Neural cell (in vitro differentiated cells): ENCODE results near the gene WDR31. TPM values are rescaled to one million over a fixed set of nuclear protein-coding genes. Genes with fewer than 3 reads are reported as not detected.
"Not testable (repeated sequence)": the region's sequence is repeated elsewhere in the genome, so short reads cannot be mapped to it uniquely, and the experiment has no call there.

Experiments used
- H2AFZ ChIP-seq: fragments of 200-600, 300-800 bp; sonication (generic), shearing (Covaris generic); 2 replicates; pipeline ENCODE4 v1.6.0; 2014; ENCODE audit warnings: low read depth, mild to moderate bottlenecking, antibody characterized with exemption, low read length, moderate library complexity
- H3F3A ChIP-seq: fragments of 200-600 bp; shearing (Covaris generic); 2 replicates; pipeline ENCODE4 v1.6.1; 2016; ENCODE audit warnings: mild to moderate bottlenecking, moderate library complexity, mixed read lengths, antibody characterized with exemption, low read length; ENCODE audit not compliant: insufficient read depth, poor library complexity, severe bottlenecking
- H3K27ac ChIP-seq: fragments of 200-600, 300-800 bp; sonication (generic), shearing (Covaris generic); 2 replicates; pipeline ENCODE4 v1.5.1; 2014; ENCODE audit warnings: mild to moderate bottlenecking, low read length, moderate library complexity
- H3K27me3 ChIP-seq: fragments of 300-800, 200-600 bp; sonication (generic), shearing (Covaris generic); 2 replicates; pipeline ENCODE4 v1.6.0; 2014; ENCODE audit warnings: mild to moderate bottlenecking, low read depth, low read length, moderate library complexity; ENCODE audit not compliant: insufficient read depth
- H3K36me3 ChIP-seq: fragments of 300-800, 200-600 bp; sonication (generic), shearing (Covaris generic); 2 replicates; pipeline ENCODE4 v1.5.1; 2014; ENCODE audit warnings: mild to moderate bottlenecking, antibody characterized with exemption, low read length, moderate library complexity; ENCODE audit not compliant: insufficient read depth
- H3K4me2 ChIP-seq: fragments of 300-800, 200-600 bp; sonication (generic), shearing (Covaris generic); 2 replicates; pipeline ENCODE4 v1.6.0; 2014; ENCODE audit warnings: mild to moderate bottlenecking, low read length
- H3K4me3 ChIP-seq: fragments of 300-800, 200-600 bp; sonication (generic), shearing (Covaris generic); 2 replicates; pipeline ENCODE4 v1.5.1; 2014; ENCODE audit warnings: mild to moderate bottlenecking, low read length, moderate library complexity
- H3K79me2 ChIP-seq: fragments of 200-600 bp; shearing (Covaris generic); replicated peaks from 2 replicates; pipeline ENCODE4 v1.6.0; 2014; ENCODE audit warnings: mild to moderate bottlenecking, low read length, moderate library complexity; ENCODE audit not compliant: insufficient read depth
- H3K9ac ChIP-seq: fragments of 300-800, 200-600 bp; sonication (generic), shearing (Covaris generic); 2 replicates; pipeline ENCODE4 v1.6.1; 2016; ENCODE audit warnings: mild to moderate bottlenecking, low read length, mixed read lengths
- H3K9me2 ChIP-seq: fragments of 200-600 bp; shearing (Covaris generic); 2 replicates; pipeline ENCODE4 v1.6.1; 2016; ENCODE audit warnings: mild to moderate bottlenecking, low read length, mixed read lengths; ENCODE audit not compliant: insufficient read depth
- H3K9me3 ChIP-seq: fragments of 200-600, 300-800 bp; sonication (generic), shearing (Covaris generic); 2 replicates; pipeline ENCODE4 v1.6.1; 2016; ENCODE audit warnings: mild to moderate bottlenecking, mixed run types, low read length, moderate library complexity, mixed read lengths
- H4K20me1 ChIP-seq: fragments of 200-600 bp; shearing (Covaris generic); 2 replicates; pipeline ENCODE4 v1.6.1; 2016; ENCODE audit warnings: mild to moderate bottlenecking, mixed run types; ENCODE audit not compliant: insufficient read depth
- EP300 ChIP-seq: fragments of 450-650 bp; conservative IDR thresholded peaks from 2 replicates; pipeline ENCODE4 v1.6.1; 2014; ENCODE audit warnings: antibody characterized with exemption, mild to moderate bottlenecking, moderate library complexity; ENCODE audit not compliant: poor library complexity, severe bottlenecking
- EZH2 ChIP-seq: fragments of 200-600, 300-800 bp; shearing (Covaris generic), sonication (generic); IDR thresholded peaks from 2 replicates; pipeline ENCODE4 v1.6.1; 2014; ENCODE audit warnings: antibody characterized with exemption, low read length, borderline replicate concordance, mild to moderate bottlenecking; ENCODE audit not compliant: insufficient read depth, poor library complexity, severe bottlenecking
- MXI1 ChIP-seq: fragments of 450-650 bp; conservative IDR thresholded peaks from 2 replicates; pipeline ENCODE4 v1.6.1; 2014; ENCODE audit warnings: antibody characterized with exemption, mild to moderate bottlenecking; ENCODE audit not compliant: poor library complexity, severe bottlenecking
- POLR2AphosphoS5 ChIP-seq: IDR thresholded peaks from 2 replicates; pipeline ENCODE4 v1.6.1; 2012
- RAD21 ChIP-seq: fragments of 450-650 bp; conservative IDR thresholded peaks from 2 replicates; pipeline ENCODE4 v1.6.1; 2014; ENCODE audit warnings: antibody characterized with exemption, mild to moderate bottlenecking, moderate library complexity
- REST ChIP-seq: IDR thresholded peaks from 2 replicates; pipeline ENCODE4 v1.6.1; 2012; ENCODE audit warnings: borderline replicate concordance
- SMC3 ChIP-seq: fragments of 450-650 bp; conservative IDR thresholded peaks from 2 replicates; pipeline ENCODE4 v1.6.1; 2014; ENCODE audit warnings: antibody characterized with exemption, mild to moderate bottlenecking, moderate library complexity; ENCODE audit not compliant: poor library complexity
- TAF1 ChIP-seq: IDR thresholded peaks from 2 replicates; pipeline ENCODE4 v1.6.1; 2012; ENCODE audit warnings: low read depth
- polyA plus RNA-seq: library from polyadenylated mRNA; depleted of rRNA; stranded (reverse); fragments of >200 nt; gene quantifications from 2 replicates; pipeline ENCODE4 v1.2.3, GENCODE V29; 2014
- TF ChIP-seq, protein P1 (sequence below): fragments of 450-650 bp; IDR thresholded peaks from 2 replicates; pipeline ENCODE4 v1.5.1; 2014; ENCODE audit warnings: antibody characterized with exemption, mild to moderate bottlenecking, moderate library complexity; ENCODE audit not compliant: poor library complexity, severe bottlenecking

The WDR31 gene
- polyA plus RNA-seq, 1 donor from 2014 or later = 0.59 TPM

- Histone ChIP-seq H3K9ac (no peak overlapping the region), H3K4me3 (no peak overlapping the region), H3K27ac (no peak overlapping the region), H3K27me3 (no peaks in the 10 kb centered on the region), H2AFZ (no peak overlapping the region), H3K9me3 (no peaks in the 10 kb centered on the region), H4K20me1 (no peaks in the 10 kb centered on the region), H3F3A (no peaks in the 10 kb centered on the region), H3K4me2 (no peak overlapping the region), H3K9me2 (no peaks in the 10 kb centered on the region), H3K36me3 (no peaks in the 10 kb centered on the region), H3K79me2 (no peaks in the 10 kb centered on the region)
- TF ChIP-seq MXI1 (no peak), TAF1 (no peak), RAD21 (no peak), EZH2 (no peak), REST (no peak), EP300 (no peak), SMC3 (no peak), POLR2AphosphoS5 (no peak)
- TF ChIP-seq, protein P1, sequence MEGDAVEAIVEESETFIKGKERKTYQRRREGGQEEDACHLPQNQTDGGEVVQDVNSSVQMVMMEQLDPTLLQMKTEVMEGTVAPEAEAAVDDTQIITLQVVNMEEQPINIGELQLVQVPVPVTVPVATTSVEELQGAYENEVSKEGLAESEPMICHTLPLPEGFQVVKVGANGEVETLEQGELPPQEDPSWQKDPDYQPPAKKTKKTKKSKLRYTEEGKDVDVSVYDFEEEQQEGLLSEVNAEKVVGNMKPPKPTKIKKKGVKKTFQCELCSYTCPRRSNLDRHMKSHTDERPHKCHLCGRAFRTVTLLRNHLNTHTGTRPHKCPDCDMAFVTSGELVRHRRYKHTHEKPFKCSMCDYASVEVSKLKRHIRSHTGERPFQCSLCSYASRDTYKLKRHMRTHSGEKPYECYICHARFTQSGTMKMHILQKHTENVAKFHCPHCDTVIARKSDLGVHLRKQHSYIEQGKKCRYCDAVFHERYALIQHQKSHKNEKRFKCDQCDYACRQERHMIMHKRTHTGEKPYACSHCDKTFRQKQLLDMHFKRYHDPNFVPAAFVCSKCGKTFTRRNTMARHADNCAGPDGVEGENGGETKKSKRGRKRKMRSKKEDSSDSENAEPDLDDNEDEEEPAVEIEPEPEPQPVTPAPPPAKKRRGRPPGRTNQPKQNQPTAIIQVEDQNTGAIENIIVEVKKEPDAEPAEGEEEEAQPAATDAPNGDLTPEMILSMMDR = no peak
These were observed 40.8 kb upstream of the WDR31 start for GRCh38 chr9:113380869-113381378.

- not testable (repeated sequence) for H3K79me2 ChIP-seq, H3K9ac ChIP-seq, H3K4me3 ChIP-seq, H4K20me1 ChIP-seq, H3K9me2 ChIP-seq, H2AFZ ChIP-seq, H3F3A ChIP-seq, H3K27me3 ChIP-seq, H3K9me3 ChIP-seq, H3K4me2 ChIP-seq, H3K27ac ChIP-seq, H3K36me3 ChIP-seq
These were observed 39.7 kb upstream of the WDR31 start for GRCh38 chr9:113379829-113380210.

DNA sequence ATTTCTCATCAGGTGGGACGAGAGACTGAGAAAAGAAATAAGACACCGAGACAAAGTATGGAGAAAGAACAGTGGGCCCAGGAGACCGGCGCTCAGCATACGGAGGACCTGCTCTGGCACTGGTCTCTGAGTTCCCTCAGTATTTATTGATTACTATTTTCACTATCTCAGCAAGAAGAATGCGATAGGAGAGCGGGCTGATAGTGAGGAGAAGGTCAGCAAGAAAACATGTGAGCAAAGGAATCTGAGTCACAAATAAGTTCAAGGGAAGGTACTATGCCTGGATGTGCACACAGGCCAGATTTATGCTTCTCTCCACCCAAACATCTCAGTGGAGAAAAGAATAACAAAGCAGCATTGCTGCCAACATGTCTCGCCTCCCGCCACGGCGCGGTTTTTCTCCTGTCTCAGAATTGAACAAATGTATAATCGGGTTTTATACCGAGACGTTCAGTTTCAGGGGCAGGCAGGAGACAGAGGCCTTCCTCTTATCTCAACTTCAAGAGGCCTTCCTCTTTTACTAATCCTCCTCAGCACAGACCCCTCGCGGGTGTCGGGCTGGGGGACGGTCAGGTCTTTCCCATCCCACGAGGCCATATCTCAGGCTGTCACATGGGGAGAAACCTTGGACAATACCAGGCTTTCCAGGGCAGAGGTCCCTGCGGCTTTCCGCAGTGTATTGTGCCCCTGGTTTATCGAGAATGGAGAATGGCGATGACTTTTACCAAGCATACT is 39.2 kb upstream of the WDR31 start:
- not testable (repeated sequence) for H3K9me3 ChIP-seq, H4K20me1 ChIP-seq, H2AFZ ChIP-seq, H3K4me2 ChIP-seq, H3K79me2 ChIP-seq, H3K9ac ChIP-seq, H3K9me2 ChIP-seq, H3K27me3 ChIP-seq, H3K27ac ChIP-seq, H3K4me3 ChIP-seq, H3F3A ChIP-seq, H3K36me3 ChIP-seq
